OCI-LY1 (cell line): ENCODE results near the gene PAGE2B.

Experiments
- H2AFZ ChIP-seq: fragments of 200-600 bp; sonication (generic), shearing (Covaris generic); 2 replicates; pipeline ENCODE4 v1.6.0; 2014; ENCODE audit warnings: antibody characterized with exemption, mild to moderate bottlenecking, low read length
- H3F3A ChIP-seq: fragments of 200-600 bp; sonication (generic), shearing (Covaris generic); 2 replicates; pipeline ENCODE4 v1.6.0; 2014; ENCODE audit warnings: mild to moderate bottlenecking, antibody characterized with exemption, low read length, moderate library complexity; ENCODE audit not compliant: insufficient read depth
- H3K27ac ChIP-seq: fragments of 200-600 bp; sonication (generic); 2 replicates; pipeline ENCODE4 v1.5.1; 2014; ENCODE audit warnings: low read length, mixed run types, mild to moderate bottlenecking, low read depth; ENCODE audit not compliant: poor library complexity, severe bottlenecking
- H3K27me3 ChIP-seq: fragments of 200-600 bp; sonication (generic); 2 replicates; pipeline ENCODE4 v1.6.0; 2014; ENCODE audit warnings: antibody characterized with exemption, mild to moderate bottlenecking, low read length, moderate library complexity; ENCODE audit not compliant: insufficient read depth
- H3K36me3 ChIP-seq: fragments of 200-600 bp; sonication (generic); 2 replicates; pipeline ENCODE4 v1.6.1; 2014; ENCODE audit warnings: mild to moderate bottlenecking, antibody characterized with exemption, low read length, moderate library complexity, mixed read lengths; ENCODE audit not compliant: insufficient read depth
- H3K4me1 ChIP-seq: fragments of 200-600 bp; sonication (generic); 2 replicates; pipeline ENCODE4 v1.5.1; 2014; ENCODE audit warnings: mild to moderate bottlenecking, low read length, moderate library complexity; ENCODE audit not compliant: insufficient read depth, severe bottlenecking
- H3K4me2 ChIP-seq: fragments of 200-600 bp; sonication (generic), shearing (Covaris generic); 2 replicates; pipeline ENCODE4 v1.6.1; 2014; ENCODE audit warnings: low read length
- H3K4me3 ChIP-seq: fragments of 200-600 bp; sonication (generic); 2 replicates; pipeline ENCODE4 v1.5.1; 2014; ENCODE audit warnings: low read length, low read depth, mild to moderate bottlenecking, mixed read lengths; ENCODE audit not compliant: poor library complexity, severe bottlenecking
- H3K79me2 ChIP-seq: fragments of 200-600 bp; shearing (Covaris generic); 2 replicates; pipeline ENCODE4 v1.6.1; 2016; ENCODE audit warnings: mixed run types, low read length, mixed read lengths; ENCODE audit not compliant: insufficient read depth
- H3K9ac ChIP-seq: fragments of 200-600 bp; sonication (generic), shearing (Covaris generic); 2 replicates; pipeline ENCODE4 v1.6.1; 2014; ENCODE audit warnings: mild to moderate bottlenecking, low read length, mixed read lengths
- H3K9me2 ChIP-seq: fragments of 200-600 bp; sonication (generic), shearing (Covaris generic); 2 replicates; pipeline ENCODE4 v1.6.1; 2014; ENCODE audit warnings: low read depth, mild to moderate bottlenecking, low read length, mixed read lengths
- H3K9me3 ChIP-seq: fragments of 200-600 bp; shearing (Covaris generic); 2 replicates; pipeline ENCODE4 v1.6.1; 2014; ENCODE audit warnings: low read length, mixed read lengths
- H4K20me1 ChIP-seq: fragments of 200-600 bp; sonication (generic), shearing (Covaris generic); 2 replicates; pipeline ENCODE4 v1.6.0; 2016; ENCODE audit warnings: mild to moderate bottlenecking, low read length; ENCODE audit not compliant: insufficient read depth
- CTCF ChIP-seq: fragments of 200-600 bp; sonication (generic), shearing (Covaris generic); IDR thresholded peaks from 2 replicates; pipeline ENCODE4 v1.5.1; 2017; ENCODE audit warnings: mild to moderate bottlenecking, antibody characterized with exemption, low read length, moderate library complexity, mixed read lengths
- EZH2 ChIP-seq: fragments of 200-600 bp; sonication (generic), shearing (Covaris generic); IDR thresholded peaks from 2 replicates; pipeline ENCODE4 v1.8.0; 2017; ENCODE audit warnings: borderline replicate concordance, mixed run types, mild to moderate bottlenecking, antibody characterized with exemption, low read length, moderate library complexity, mixed read lengths

Gene PAGE2B

DNA sequence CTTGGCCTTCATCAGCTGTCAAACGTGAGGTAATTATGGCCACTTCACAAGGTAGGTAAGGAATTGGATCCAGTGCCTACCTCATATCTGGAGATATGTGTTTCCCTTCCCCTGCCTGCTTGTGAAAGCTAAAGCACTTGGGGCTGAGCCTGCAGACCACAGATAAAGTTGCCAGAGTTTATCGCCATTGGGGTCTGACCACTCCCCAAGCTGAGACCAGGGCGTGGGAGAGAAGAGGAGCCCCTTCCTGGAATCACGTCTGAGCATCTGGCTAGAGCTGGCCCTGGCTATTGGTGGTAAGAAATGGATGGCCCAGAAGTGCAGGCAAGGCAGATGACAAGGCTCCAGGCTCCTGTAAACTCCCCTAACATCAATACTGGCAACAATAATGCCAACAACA lies 46.8 kb upstream of the PAGE2B start:
- H3F3A ChIP-seq = no peaks in the 10 kb centered on the region
- no peak overlapping the region for H2AFZ ChIP-seq
- H3K9me3 ChIP-seq = no peaks in the 10 kb centered on the region
- H3K27ac ChIP-seq = no peak overlapping the region
- no peak overlapping the region for H3K4me3 ChIP-seq
- no peaks in the 10 kb centered on the region for H3K79me2 ChIP-seq
- H3K9me2 ChIP-seq = no peaks in the 10 kb centered on the region
- no peaks in the 10 kb centered on the region for H3K36me3 ChIP-seq
- TF ChIP-seq EZH2 (no peak), CTCF (no peak)
- no peaks in the 10 kb centered on the region for H3K4me1 ChIP-seq
- H4K20me1 ChIP-seq = no peaks in the 10 kb centered on the region
- no peak overlapping the region for H3K9ac ChIP-seq
- H3K27me3 ChIP-seq = no peaks in the 10 kb centered on the region
- H3K4me2 ChIP-seq = no peak overlapping the region

DNA sequence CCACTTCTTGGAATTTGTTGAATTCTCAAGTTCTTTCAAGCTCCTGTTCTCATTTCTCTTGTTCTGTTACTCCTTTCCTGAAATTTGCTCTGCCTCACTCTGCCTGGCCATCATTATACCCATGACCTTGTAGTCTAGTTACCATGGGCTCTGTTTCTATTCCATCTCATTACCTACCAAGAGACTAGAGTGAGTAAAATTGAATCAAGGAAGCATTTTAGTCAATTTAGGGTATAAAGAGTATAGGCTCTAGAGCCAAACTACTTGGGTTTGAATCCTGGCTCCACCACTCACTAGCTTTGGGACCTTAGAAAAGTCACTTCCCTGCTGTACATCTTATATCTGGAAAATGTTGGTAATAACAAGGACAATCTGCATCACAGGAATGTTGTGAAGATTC lies 46.2 kb upstream of the PAGE2B start:
- Histone ChIP-seq H3K27ac (no peak overlapping the region), H3K9me2 (no peaks in the 10 kb centered on the region), H3K9ac (no peak overlapping the region), H3K36me3 (no peaks in the 10 kb centered on the region), H3K4me3 (no peak overlapping the region), H3K4me2 (no peak overlapping the region), H3F3A (no peaks in the 10 kb centered on the region), H3K9me3 (no peaks in the 10 kb centered on the region), H3K4me1 (no peaks in the 10 kb centered on the region), H2AFZ (no peak overlapping the region), H3K79me2 (no peaks in the 10 kb centered on the region), H4K20me1 (no peaks in the 10 kb centered on the region), H3K27me3 (no peaks in the 10 kb centered on the region)
- TF ChIP-seq CTCF = no peak
- no peak for TF ChIP-seq EZH2

GRCh38 chrX:55029291-55029690 lies 45.5 kb upstream of the PAGE2B start:
- H3K4me2 ChIP-seq = no peak overlapping the region
- TF ChIP-seq EZH2 (no peak), CTCF (no peak)
- no peaks in the 10 kb centered on the region for H3K4me1 ChIP-seq

More at GRCh38 chrX:55029291-55029690, 45.5 kb upstream of the PAGE2B start:
- Histone ChIP-seq H3K79me2 (no peaks in the 10 kb centered on the region), H3K27ac (no peak overlapping the region), H3F3A (no peaks in the 10 kb centered on the region), H3K9me2 (no peaks in the 10 kb centered on the region), H3K9me3 (no peaks in the 10 kb centered on the region), H3K4me3 (no peak overlapping the region), H2AFZ (no peak overlapping the region), H3K36me3 (no peaks in the 10 kb centered on the region), H3K27me3 (no peaks in the 10 kb centered on the region), H3K9ac (no peak overlapping the region), H4K20me1 (no peaks in the 10 kb centered on the region)
